ENCODE data around the gene FAM89A. TPM values are rescaled to one million over a fixed set of nuclear protein-coding genes. Genes with fewer than 3 reads are reported as not detected.

The FAM89A gene
- total RNA-seq, 5 donors from 2014 or later (not counting 1 experiment from before 2014, with no cell fraction given) = 3.0 to 9.5 (median 7.6) TPM

DNA sequence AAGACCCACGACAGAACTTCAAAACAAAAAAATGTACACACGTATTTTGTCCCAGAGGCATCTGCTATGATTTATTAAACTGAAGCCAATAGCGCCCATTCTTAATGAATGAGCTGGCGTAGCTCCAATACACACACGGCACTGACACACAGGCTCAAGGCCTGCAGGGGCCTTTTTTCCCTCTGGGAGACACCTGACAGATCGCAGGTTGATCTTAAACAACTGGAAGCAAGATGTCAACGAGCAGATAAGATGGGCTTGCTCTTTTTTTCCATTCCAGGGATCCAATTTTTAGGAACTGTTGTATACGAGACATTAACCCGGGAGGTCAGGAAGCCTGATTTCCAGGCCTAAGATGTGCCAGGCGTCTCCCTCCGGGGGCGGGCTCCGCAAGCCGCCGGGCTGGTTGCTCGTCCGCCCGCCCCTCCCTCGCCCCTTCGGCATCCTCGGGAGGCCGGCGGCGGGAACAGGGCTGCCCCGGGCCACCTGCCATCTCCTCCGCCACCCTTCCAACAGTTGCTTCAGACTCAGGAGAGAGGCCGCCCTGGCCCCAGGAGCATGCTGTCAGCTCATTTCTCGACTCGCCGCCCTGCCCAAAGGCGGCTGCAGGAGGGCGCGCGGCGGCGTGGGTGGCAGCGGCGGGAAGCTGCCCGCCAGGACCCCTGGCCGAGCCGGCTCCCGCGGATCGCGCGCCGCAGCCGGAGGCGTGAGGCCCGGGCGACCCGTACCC lies 62.1 kb downstream of the FAM89A start:
- no peaks in the 10 kb centered on the region for H3K27me3 Mint-ChIP-seq
- ChIA-PET CTCF (interaction anchor here in 1 of 2 donors (0.7 to 1.0 kb wide), 2 partner anchors 9 to 335 kb away, joined by 3 read pairs; no protein-coding TSS in a partner anchor), POLR2A (interaction anchor here in 1 of 2 donors (0.7 kb wide), 1 partner anchor 57 kb away, joined by 3 read pairs; no protein-coding TSS in a partner anchor)
- DNase-seq (peak in 18 of 35 experiments; percentile 5 to 63 (median 14)), ATAC-seq (replicated peaks in 1 of 4) (peak in 3 of 4 experiments; percentile 3)
- H3K27ac ChIP-seq (ENCODE audit: low read length) = peak overlapping the region; percentile 66
- H3K4me3 ChIP-seq (ENCODE audit: control insufficient read depth in 1 of 2, extremely low read depth in 1 of 2, low read length in 1 of 2) = peak overlapping the region; percentile 73 to 77
- H3K36me3 ChIP-seq (ENCODE audit: control insufficient read depth in 2 of 2, extremely low read depth in 1 of 2, insufficient read depth in 1 of 2, low read length in 1 of 2) = peaks cover 0 to 13% of the 10 kb centered on the region in 2 donors
- WGBS (ENCODE audit: insufficient coverage) = 1% methylated on average over 48 of the region's 52 CpGs
- H3K9me3 ChIP-seq = no peaks in the 10 kb centered on the region
- H3K27ac Mint-ChIP-seq = peak overlapping the region; percentile 95 to 98
- H3K4me1 Mint-ChIP-seq = peaks cover 43 to 46% (median 46%) of the 10 kb centered on the region in 3 donors
- H3K4me3 Mint-ChIP-seq = peak overlapping the region in 2 of 3 donors; percentile 92 to 95
- peaks cover 9% of the 10 kb centered on the region for H3K36me3 Mint-ChIP-seq
- no peaks in the 10 kb centered on the region for H3K9me3 Mint-ChIP-seq
- peaks cover 52 to 53% of the 10 kb centered on the region in 2 experiments for H3K4me1 ChIP-seq (ENCODE audit: control insufficient read depth in 1 of 2, extremely low read depth in 1 of 2, insufficient read depth in 2 of 2, low read length in 2 of 2)
- H3K27me3 ChIP-seq (replicated peaks in 1 of 2; ENCODE audit: control insufficient read depth in 2 of 2, extremely low read depth in 1 of 2, insufficient read depth in 2 of 2, low read length in 1 of 2) = no peaks in the 10 kb centered on the region

DNA sequence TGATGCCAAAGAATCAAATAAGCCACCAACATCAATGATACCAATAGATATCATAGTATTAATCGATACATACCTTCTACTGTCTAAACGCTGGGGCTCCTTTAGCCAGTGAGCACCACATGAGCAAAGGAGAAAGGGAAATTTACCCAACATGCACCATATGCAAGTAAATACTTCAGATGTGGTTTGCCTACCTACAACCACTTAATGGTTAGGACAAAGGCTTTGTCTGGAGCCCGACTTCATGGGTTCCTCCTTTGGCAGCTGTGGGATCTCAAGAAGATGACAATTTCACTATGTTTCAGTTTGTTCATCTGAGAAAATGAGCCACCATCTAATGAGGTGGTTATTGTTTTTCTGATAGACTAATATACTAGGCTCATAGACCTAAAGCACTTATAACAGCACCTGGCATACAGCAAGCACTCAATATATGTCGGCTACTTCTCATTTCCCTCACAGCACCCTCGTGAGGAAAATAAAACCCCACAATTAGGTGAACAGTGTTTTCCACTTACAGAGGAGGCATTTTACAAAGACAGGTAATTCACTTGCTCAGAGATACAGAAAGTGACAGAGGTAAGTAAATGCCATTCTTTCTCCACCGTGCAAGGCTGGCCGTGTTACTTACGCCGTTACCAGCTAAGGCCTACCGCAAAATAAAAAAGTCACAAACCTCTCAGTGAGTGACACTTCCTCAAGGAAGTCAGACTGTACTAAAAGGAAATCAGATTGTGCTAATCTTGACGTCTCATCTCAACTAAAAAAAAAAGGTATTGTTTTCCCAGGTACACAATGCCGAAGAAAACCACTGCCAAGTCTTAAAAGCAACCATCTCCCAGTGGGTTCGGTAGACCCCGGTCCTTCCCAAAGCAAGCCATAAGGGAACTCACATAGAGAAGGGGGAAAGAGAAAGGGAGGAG lies 63.0 kb downstream of the FAM89A start:
- peak in 3 of 4 experiments; percentile 3 to 37 (median 5) for ATAC-seq (replicated peaks in 1 of 4)

DNA sequence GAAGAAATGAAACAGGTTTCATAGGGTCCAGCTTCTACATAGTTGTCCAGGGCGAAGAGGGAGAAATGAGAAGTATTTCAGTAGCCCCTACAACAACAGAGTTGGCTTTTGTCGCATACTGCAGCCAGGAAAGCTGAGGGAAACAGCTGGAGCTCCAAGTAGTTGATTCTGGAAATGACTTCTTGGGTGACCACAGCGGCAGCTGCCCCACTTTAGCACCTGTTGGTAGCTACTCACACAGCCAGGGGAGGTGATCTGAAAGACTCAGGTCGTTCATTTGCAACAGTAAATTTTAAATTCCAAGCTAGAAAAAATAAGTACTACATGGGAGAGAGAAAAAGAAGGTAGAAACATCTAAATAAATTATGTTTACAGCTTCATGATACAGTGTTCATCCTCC lies 63.7 kb downstream of the FAM89A start:
- Mint-ChIP-seq H3K4me1 (peaks cover 58 to 62% (median 62%) of the 10 kb centered on the region in 3 donors), H3K27me3 (no peaks in the 10 kb centered on the region), H3K9me3 (no peaks in the 10 kb centered on the region), H3K27ac (peak overlapping the region; percentile 54 to 95), H3K36me3 (peaks cover 9% of the 10 kb centered on the region), H3K4me3 (peak overlapping the region in 2 of 3 donors; percentile 25 to 49)
- no peak overlapping the region for H3K27ac ChIP-seq (ENCODE audit: low read length)
- WGBS (ENCODE audit: insufficient coverage) = 80% methylated on average over 1 of the region's 4 CpGs
- peak in 1 of 35 experiments; percentile 4 for DNase-seq
- no peaks in the 10 kb centered on the region for H3K27me3 ChIP-seq (replicated peaks in 1 of 2; ENCODE audit: control insufficient read depth in 2 of 2, extremely low read depth in 1 of 2, insufficient read depth in 2 of 2, low read length in 1 of 2)
- peaks cover 0 to 13% of the 10 kb centered on the region in 2 donors for H3K36me3 ChIP-seq (ENCODE audit: control insufficient read depth in 2 of 2, extremely low read depth in 1 of 2, insufficient read depth in 1 of 2, low read length in 1 of 2)
- no peak overlapping the region for H3K4me3 ChIP-seq (ENCODE audit: control insufficient read depth in 1 of 2, extremely low read depth in 1 of 2, low read length in 1 of 2)
- H3K4me1 ChIP-seq (ENCODE audit: control insufficient read depth in 1 of 2, extremely low read depth in 1 of 2, insufficient read depth in 2 of 2, low read length in 2 of 2) = peaks cover 65 to 66% of the 10 kb centered on the region in 2 experiments
- no peaks in the 10 kb centered on the region for H3K9me3 ChIP-seq
- CTCF ChIA-PET = interaction anchor here in 1 of 2 donors (0.6 kb wide), 1 partner anchor 19 kb away, joined by 3 read pairs; no protein-coding TSS in a partner anchor
- POLR2A ChIA-PET = no interaction called here
- ATAC-seq (replicated peaks in 1 of 4) = no peak

More for the DNA sequence above, 63.0 kb downstream of the FAM89A start:
- peak overlapping the region; percentile 66 for H3K27ac ChIP-seq (ENCODE audit: low read length)
- DNase-seq = peak in 34 of 35 experiments; percentile 9 to 80 (median 34)
- peaks cover 60% of the 10 kb centered on the region in 2 experiments for H3K4me1 ChIP-seq (ENCODE audit: control insufficient read depth in 1 of 2, extremely low read depth in 1 of 2, insufficient read depth in 2 of 2, low read length in 2 of 2)
- peak overlapping the region; percentile 95 to 98 for H3K27ac Mint-ChIP-seq
- peaks cover 0 to 13% of the 10 kb centered on the region in 2 donors for H3K36me3 ChIP-seq (ENCODE audit: control insufficient read depth in 2 of 2, extremely low read depth in 1 of 2, insufficient read depth in 1 of 2, low read length in 1 of 2)
- POLR2A ChIA-PET = interaction anchor here in 1 of 2 donors (0.7 kb wide), 1 partner anchor 43 kb away, joined by 4 read pairs; no protein-coding TSS in a partner anchor
- peaks cover 51 to 55% (median 54%) of the 10 kb centered on the region in 3 donors for H3K4me1 Mint-ChIP-seq
- H3K27me3 Mint-ChIP-seq = no peaks in the 10 kb centered on the region
- H3K9me3 ChIP-seq = no peaks in the 10 kb centered on the region
- no peaks in the 10 kb centered on the region for H3K9me3 Mint-ChIP-seq
- peak overlapping the region; percentile 73 to 77 for H3K4me3 ChIP-seq (ENCODE audit: control insufficient read depth in 1 of 2, extremely low read depth in 1 of 2, low read length in 1 of 2)
- H3K27me3 ChIP-seq (replicated peaks in 1 of 2; ENCODE audit: control insufficient read depth in 2 of 2, extremely low read depth in 1 of 2, insufficient read depth in 2 of 2, low read length in 1 of 2) = no peaks in the 10 kb centered on the region
- 12% methylated on average over 5 of the region's 14 CpGs for WGBS (ENCODE audit: insufficient coverage)
- CTCF ChIA-PET = interaction anchor here in 1 of 2 donors (0.6 to 0.7 kb wide), 3 partner anchors 8 to 1162 kb away, joined by 3 read pairs; no protein-coding TSS in a partner anchor
- peaks cover 9% of the 10 kb centered on the region for H3K36me3 Mint-ChIP-seq
- H3K4me3 Mint-ChIP-seq = peak overlapping the region in 2 of 3 donors; percentile 92 to 95

DNA sequence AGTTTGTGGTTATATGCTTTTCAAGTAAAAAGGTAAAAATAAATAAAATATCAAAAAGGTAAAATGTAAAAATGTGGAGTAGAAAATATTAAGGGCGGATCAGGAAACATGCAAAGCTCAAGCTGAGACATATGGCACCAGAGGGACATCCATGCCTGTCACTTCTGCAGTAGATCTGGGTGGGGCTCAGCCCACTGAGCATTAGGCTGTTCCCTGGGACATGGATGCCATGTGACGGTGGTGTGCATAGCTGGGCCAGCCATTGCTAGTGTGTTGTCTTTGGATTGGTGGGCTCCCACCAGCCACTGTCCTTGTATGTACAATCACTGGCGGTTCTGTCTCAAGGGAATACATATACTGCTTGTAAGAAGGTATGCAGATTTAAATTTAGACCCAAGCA lies 64.4 kb downstream of the FAM89A start:
- ATAC-seq (replicated peaks in 1 of 4) = no peak

DNA sequence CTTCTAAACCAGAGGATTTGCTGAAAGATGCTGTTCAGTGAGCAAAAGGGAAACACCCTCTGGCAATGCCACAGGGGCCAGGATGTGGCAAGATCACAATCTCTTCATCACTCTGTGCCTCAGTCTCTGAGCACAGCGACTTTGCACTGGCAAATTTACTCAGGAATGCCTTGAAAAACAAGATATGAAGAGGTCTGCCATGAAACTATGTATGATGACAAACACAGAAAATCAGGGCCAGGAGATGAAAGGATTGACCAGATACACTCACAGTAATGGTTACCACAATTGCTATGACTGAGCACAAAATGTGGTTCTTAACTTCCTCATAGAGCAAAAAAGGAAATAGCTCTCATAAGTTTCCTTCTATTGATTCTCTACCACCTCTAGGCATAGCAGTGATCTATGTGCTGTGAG lies 67.2 kb downstream of the FAM89A start:
- Histone ChIP-seq H3K27ac (ENCODE audit: low read length) (peak overlapping the region; percentile 73), H3K36me3 (ENCODE audit: control insufficient read depth in 2 of 2, extremely low read depth in 1 of 2, insufficient read depth in 1 of 2, low read length in 1 of 2) (peaks cover 0 to 11% of the 10 kb centered on the region in 2 donors), H3K4me3 (ENCODE audit: control insufficient read depth in 1 of 2, extremely low read depth in 1 of 2, low read length in 1 of 2) (no peak overlapping the region), H3K27me3 (replicated peaks in 1 of 2; ENCODE audit: control insufficient read depth in 2 of 2, extremely low read depth in 1 of 2, insufficient read depth in 2 of 2, low read length in 1 of 2) (no peaks in the 10 kb centered on the region), H3K4me1 (ENCODE audit: control insufficient read depth in 1 of 2, extremely low read depth in 1 of 2, insufficient read depth in 2 of 2, low read length in 2 of 2) (peaks cover 51 to 60% of the 10 kb centered on the region in 2 experiments), H3K9me3 (no peaks in the 10 kb centered on the region)
- H3K4me3 Mint-ChIP-seq = peak overlapping the region in 2 of 3 donors; percentile 47 to 70
- no peaks in the 10 kb centered on the region for H3K9me3 Mint-ChIP-seq
- ATAC-seq (replicated peaks in 1 of 4) = peak; percentile 90 to 92 (median 91)
- H3K4me1 Mint-ChIP-seq = peaks cover 75 to 83% (median 83%) of the 10 kb centered on the region in 3 donors
- peaks cover 13% of the 10 kb centered on the region for H3K36me3 Mint-ChIP-seq
- peak; percentile 32 to 86 (median 68) for DNase-seq
- ChIA-PET CTCF (no interaction called here), POLR2A (interaction anchor here in 1 of 2 donors (0.6 kb wide), 2 partner anchors 16 to 376 kb away, joined by 3 read pairs; no protein-coding TSS in a partner anchor)
- no peaks in the 10 kb centered on the region for H3K27me3 Mint-ChIP-seq
- no CpG with 5 or more reads among the region's 1 CpG for WGBS (ENCODE audit: insufficient coverage)
- H3K27ac Mint-ChIP-seq = peak overlapping the region; percentile 68 to 87

More for the DNA sequence above, 64.4 kb downstream of the FAM89A start:
- H3K4me3 Mint-ChIP-seq = no peak overlapping the region
- H3K27me3 Mint-ChIP-seq = no peaks in the 10 kb centered on the region
- no peaks in the 10 kb centered on the region for H3K9me3 ChIP-seq
- H3K4me3 ChIP-seq (ENCODE audit: control insufficient read depth in 1 of 2, extremely low read depth in 1 of 2, low read length in 1 of 2) = no peak overlapping the region
- H3K36me3 ChIP-seq (ENCODE audit: control insufficient read depth in 2 of 2, extremely low read depth in 1 of 2, insufficient read depth in 1 of 2, low read length in 1 of 2) = peaks cover 0 to 13% of the 10 kb centered on the region in 2 donors
- H3K4me1 Mint-ChIP-seq = peaks cover 59 to 64% (median 63%) of the 10 kb centered on the region in 3 donors
- peak overlapping the region; percentile 5 to 95 for H3K27ac Mint-ChIP-seq
- 100% methylated on average over 1 of the region's 3 CpGs for WGBS (ENCODE audit: insufficient coverage)
- DNase-seq = no peak
- H3K4me1 ChIP-seq (ENCODE audit: control insufficient read depth in 1 of 2, extremely low read depth in 1 of 2, insufficient read depth in 2 of 2, low read length in 2 of 2) = peaks cover 64 to 68% of the 10 kb centered on the region in 2 experiments
- CTCF ChIA-PET = no interaction called here
- no peaks in the 10 kb centered on the region for H3K27me3 ChIP-seq (replicated peaks in 1 of 2; ENCODE audit: control insufficient read depth in 2 of 2, extremely low read depth in 1 of 2, insufficient read depth in 2 of 2, low read length in 1 of 2)
- peaks cover 9% of the 10 kb centered on the region for H3K36me3 Mint-ChIP-seq
- H3K27ac ChIP-seq (ENCODE audit: low read length) = no peak overlapping the region
- POLR2A ChIA-PET = no interaction called here
- no peaks in the 10 kb centered on the region for H3K9me3 Mint-ChIP-seq
